ENCODE data around the gene RHOD. TPM values are rescaled to one million over a fixed set of nuclear protein-coding genes. Genes with fewer than 3 reads are reported as not detected.
A peak's percentile ranks its signal among the peaks of the same experiment; 100 is the strongest.

Gene RHOD
- polyA plus RNA-seq, 1 of the 3 experiments (the other 2 are of a cell fraction), result not detected

GRCh38 chr11:67060111-67060522, 3.5 kb downstream of the RHOD start:
- no peaks in the 10 kb centered on the region for H3K9me3 ChIP-seq
- no peak overlapping the region for H3K27ac ChIP-seq (ENCODE audit: low read depth in 2 of 2, low read length in 1 of 2)
- ChIA-PET POLR2A (no interaction called here), CTCF (no interaction called here)
- H3F3A ChIP-seq (replicated peaks; ENCODE audit: insufficient read depth), result no peaks in the 10 kb centered on the region
- H3K9me2 ChIP-seq, result no peaks in the 10 kb centered on the region
- no peaks in the 10 kb centered on the region for H3K27me3 ChIP-seq (ENCODE audit: insufficient read depth)
- no peaks in the 10 kb centered on the region for H3K36me3 ChIP-seq (replicated peaks in 1 of 2; ENCODE audit: control insufficient read depth in 1 of 2, insufficient read depth in 2 of 2, low read length in 1 of 2)
- no peak for DNase-seq
- WGBS (ENCODE audit: low lambda C conversion rate), result 72% methylated on average over 4 of the region's 7 CpGs
- H4K20me1 ChIP-seq (ENCODE audit: insufficient read depth), result no peaks in the 10 kb centered on the region
- TF ChIP-seq JUND (IDR thresholded peaks at IDR 0.05) (no peak), RCOR1 (IDR thresholded peaks at IDR 0.05; ENCODE audit: low read length) (no peak), FOSL2 (IDR thresholded peaks at IDR 0.05; ENCODE audit: borderline replicate concordance, low read depth) (peak; percentile 37; the same call in 1 of the 2 replicates), ZBTB33 (IDR thresholded peaks at IDR 0.05; ENCODE audit: borderline replicate concordance, low read depth) (no peak)
- no peak overlapping the region for H3K4me2 ChIP-seq
- H3K4me1 ChIP-seq (ENCODE audit: control insufficient read depth in 1 of 2, insufficient read depth in 2 of 2, low read depth in 1 of 2, low read length in 1 of 2), result peaks cover 3% of the 10 kb centered on the region in 2 experiments; a peak in 2 of 4 replicates
- H3K4me3 ChIP-seq (ENCODE audit: low read depth in 2 of 2, low read length in 1 of 2), result no peak overlapping the region
- no peak overlapping the region for H3K9ac ChIP-seq
- H3K79me2 ChIP-seq (ENCODE audit: insufficient read depth), result no peaks in the 10 kb centered on the region
- no peak overlapping the region for H2AFZ ChIP-seq (ENCODE audit: low read depth)

- Histone ChIP-seq H3K4me3 (ENCODE audit: low read depth in 2 of 2, low read length in 1 of 2) (no peak overlapping the region), H3F3A (replicated peaks; ENCODE audit: insufficient read depth) (no peaks in the 10 kb centered on the region), H2AFZ (ENCODE audit: low read depth) (no peak overlapping the region), H3K9ac (no peak overlapping the region), H3K9me2 (no peaks in the 10 kb centered on the region), H3K27me3 (ENCODE audit: insufficient read depth) (no peaks in the 10 kb centered on the region), H3K27ac (ENCODE audit: low read depth in 2 of 2, low read length in 1 of 2) (no peak overlapping the region), H4K20me1 (ENCODE audit: insufficient read depth) (no peaks in the 10 kb centered on the region), H3K4me1 (ENCODE audit: control insufficient read depth in 1 of 2, insufficient read depth in 2 of 2, low read depth in 1 of 2, low read length in 1 of 2) (no peaks in the 10 kb centered on the region), H3K79me2 (ENCODE audit: insufficient read depth) (no peaks in the 10 kb centered on the region), H3K9me3 (no peaks in the 10 kb centered on the region), H3K36me3 (replicated peaks in 1 of 2; ENCODE audit: control insufficient read depth in 1 of 2, insufficient read depth in 2 of 2, low read length in 1 of 2) (no peaks in the 10 kb centered on the region), H3K4me2 (no peak overlapping the region)
- no peak for DNase-seq
- 68% methylated on average over 13 of the region's 13 CpGs for WGBS (ENCODE audit: low lambda C conversion rate)
- POLR2A ChIA-PET, result no interaction called here
- CTCF ChIA-PET, result interaction anchor here (1.3 to 1.9 kb wide), 7 partner anchors 8 to 320 kb away, joined by 3 to 8 read pairs (median 3); no protein-coding TSS in a partner anchor
- TF ChIP-seq PBX3 (IDR thresholded peaks at IDR 0.05) (no peak), IRF3 (IDR thresholded peaks at IDR 0.05; ENCODE audit: low read depth, low read length) (no peak), GABPA (IDR thresholded peaks at IDR 0.05; ENCODE audit: low read depth) (no peak), JUND (IDR thresholded peaks at IDR 0.05) (no peak), FOXM1 (IDR thresholded peaks at IDR 0.05; ENCODE audit: low read depth) (no peak), USF1 (IDR thresholded peaks at IDR 0.05; ENCODE audit: borderline replicate concordance, low read depth) (no peak), GATA2 (CRISPR knock-in tag; IDR thresholded peaks at IDR 0.05) (no peak), FOXJ3 (CRISPR knock-in tag; IDR thresholded peaks at IDR 0.05) (no peak), TEAD4 (IDR thresholded peaks at IDR 0.05; ENCODE audit: borderline replicate concordance, insufficient read depth) (no peak), RFX5 (IDR thresholded peaks at IDR 0.05; ENCODE audit: low read length) (no peak)
Measured at GRCh38 chr11:67062526-67063373, 6.1 kb downstream of the RHOD start.

Data from SK-N-SH (cell line).